ENCODE measurements around the gene PDE6G.

PDE6G gene

GRCh38 chr17:81667754-81668153 lies 11.4 kb upstream of the PDE6G start:
- H3K36me3 ChIP-seq (ENCODE audit: control insufficient read depth in 2 of 2, insufficient read depth in 1 of 2, low read length in 2 of 2), result peaks cover 32 to 66% of the 10 kb centered on the region in 2 experiments; a peak in 2 of 3 replicates
- CTCF ChIA-PET, result interaction anchor here (0.7 to 2.3 kb wide), 2 partner anchors 15 to 311 kb away, joined by 3 to 9 read pairs; partner anchors contain the start of genes ARL16 and HGS
- no peak overlapping the region; the same call in 1 of the 2 replicates for H3K27ac ChIP-seq (ENCODE audit: extremely low read depth, low read depth, low read length)
- peaks cover 5% of the 10 kb centered on the region; the same call in 1 of the 2 replicates for H3K4me1 ChIP-seq (ENCODE audit: control insufficient read depth, insufficient read depth, low read length)
- no peaks in the 10 kb centered on the region for H3K9me3 ChIP-seq (ENCODE audit: control insufficient read depth, insufficient read depth, low read depth, low read length)
- POLR2A ChIA-PET, result interaction anchor here (1.4 to 1.6 kb wide), 2 partner anchors 35 to 115 kb away, joined by 5 to 6 read pairs; partner anchors contain the start of genes FAAP100 and MRPL12
- no peak overlapping the region for H3K4me3 ChIP-seq (ENCODE audit: low read depth, low read length)
- TF ChIP-seq ZNF530 (tag by site-specific recombination; IDR thresholded peaks at IDR 0.05; ENCODE audit: low read depth) (no peak), SCRT2 (tag by site-specific recombination; IDR thresholded peaks at IDR 0.05) (no peak), ZNF341 (tag by site-specific recombination; IDR thresholded peaks at IDR 0.05; ENCODE audit: low read depth) (no peak), ZNF677 (tag by site-specific recombination; IDR thresholded peaks at IDR 0.05) (no peak), INSM2 (tag by site-specific recombination; IDR thresholded peaks at IDR 0.05) (no peak), CTCF (tag by site-specific recombination; IDR thresholded peaks at IDR 0.05) (0 out of 2 replicates have a peak, but pooled peaks have one; percentile 37), HOXD13 (CRISPR knock-in tag; IDR thresholded peaks at IDR 0.05; ENCODE audit: borderline replicate concordance) (no peak), ATF2 (tag by site-specific recombination; IDR thresholded peaks at IDR 0.05; ENCODE audit: low read depth) (no peak), WT1 (tag by site-specific recombination; IDR thresholded peaks at IDR 0.05) (no peak), ZFHX2 (tag by site-specific recombination; conservative IDR thresholded peaks at IDR 0.05) (0 out of 2 replicates have a peak, but pooled peaks have one; percentile 20), ZNF560 (tag by site-specific recombination; IDR thresholded peaks at IDR 0.05; ENCODE audit: borderline replicate concordance) (no peak), ZNF335 (tag by site-specific recombination; conservative IDR thresholded peaks at IDR 0.05) (no peak), ZNF621 (tag by site-specific recombination; IDR thresholded peaks at IDR 0.05) (no peak), ZNF175 (tag by site-specific recombination; IDR thresholded peaks at IDR 0.05) (no peak), ZNF626 (tag by site-specific recombination; IDR thresholded peaks at IDR 0.05) (no peak), KLF17 (tag by site-specific recombination; IDR thresholded peaks at IDR 0.05) (no peak), ZNF280C (tag by site-specific recombination; IDR thresholded peaks at IDR 0.05) (no peak), ZSCAN30 (tag by site-specific recombination; IDR thresholded peaks at IDR 0.05) (no peak), ZNF658 (tag by site-specific recombination; IDR thresholded peaks at IDR 0.05) (no peak), ZNF544 (tag by site-specific recombination; IDR thresholded peaks at IDR 0.05) (no peak), AEBP2 (tag by site-specific recombination; IDR thresholded peaks at IDR 0.05; ENCODE audit: borderline replicate concordance) (no peak), HIC1 (tag by site-specific recombination; IDR thresholded peaks at IDR 0.05) (no peak), ZNF639 (tag by site-specific recombination; IDR thresholded peaks at IDR 0.05) (no peak), ZBTB8A (tag by site-specific recombination; IDR thresholded peaks at IDR 0.05) (no peak), SP3 (tag by site-specific recombination; IDR thresholded peaks at IDR 0.05) (peak; percentile 26; the same call in 1 of the 2 replicates)
